ENCODE results near the gene LIN54. TPM values are rescaled to one million over a fixed set of nuclear protein-coding genes. Genes with fewer than 3 reads are reported as not detected.

LIN54 gene
- total and polyA plus RNA-seq, 2 of the 4 experiments (the other 2 are of a cell fraction): 5.3 to 26.9 TPM

DNA sequence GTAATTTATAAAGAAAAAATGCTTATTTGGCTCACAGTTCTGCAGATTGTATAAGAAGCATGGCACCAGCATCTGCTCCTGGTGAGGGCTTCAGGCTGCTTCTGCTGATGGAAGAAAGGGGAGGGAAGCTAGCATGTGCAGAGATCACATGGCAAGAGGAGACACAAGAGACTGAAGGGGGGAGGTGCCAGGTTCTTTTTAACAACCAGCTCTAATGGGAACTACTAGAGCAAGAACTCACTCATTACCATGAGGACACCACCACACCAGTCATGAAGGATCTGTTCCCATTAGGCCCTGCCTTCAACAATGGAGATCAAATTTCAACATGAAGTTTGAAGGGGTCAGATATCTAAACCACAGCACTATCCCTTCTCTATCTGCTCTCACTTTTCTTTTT is 14.9 kb upstream of the LIN54 start:
- H3K18ac ChIP-seq (ENCODE audit: low read depth, low read length): no peak overlapping the region

More for the DNA sequence above, 14.9 kb upstream of the LIN54 start:
- H3K36me3 ChIP-seq (ENCODE audit: control insufficient read depth, insufficient read depth, low read length): no peaks in the 10 kb centered on the region
- H4K20me1 ChIP-seq (ENCODE audit: insufficient read depth, low read length): no peaks in the 10 kb centered on the region
- H3K4me1 ChIP-seq (ENCODE audit: control insufficient read depth, insufficient read depth, low read length): no peaks in the 10 kb centered on the region; the same call in 1 of the 2 replicates
- no peak overlapping the region for H3K4me3 ChIP-seq (ENCODE audit: insufficient read depth, low read depth, low read length)
- ChIA-PET CTCF (no interaction called here), POLR2A (ENCODE audit: unreplicated experiment) (no interaction called here)
- H2BK15ac ChIP-seq (ENCODE audit: low read depth, low read length): no peak overlapping the region
- TF ChIP-seq MAZ (IDR thresholded peaks at IDR 0.05; ENCODE audit: borderline replicate concordance, low read depth, low read length): no peak
- no peak for TF ChIP-seq NFE2L2 (IDR thresholded peaks at IDR 0.05; ENCODE audit: low read depth, low read length)
- no peak for TF ChIP-seq MAFK (IDR thresholded peaks at IDR 0.05; ENCODE audit: low read depth, low read length)
- no peak for TF ChIP-seq CHD1 (IDR thresholded peaks at IDR 0.05; ENCODE audit: low read depth, low read length)
- TF ChIP-seq BHLHE40 (IDR thresholded peaks at IDR 0.05; ENCODE audit: low read depth, low read length): no peak
- no peak for TF ChIP-seq CEBPB (IDR thresholded peaks at IDR 0.05; ENCODE audit: low read depth, low read length)
- no peak for TF ChIP-seq CTCF (conservative IDR thresholded peaks at IDR 0.05; ENCODE audit: low read depth, low read length)
- no peak for TF ChIP-seq FOS (IDR thresholded peaks at IDR 0.05; ENCODE audit: low read depth, low read length)
- TF ChIP-seq SMC3 (IDR thresholded peaks at IDR 0.05; ENCODE audit: low read depth, low read length): no peak
- no peak for TF ChIP-seq RFX5 (IDR thresholded peaks at IDR 0.05; ENCODE audit: low read depth, low read length)
- TF ChIP-seq, protein P1, sequence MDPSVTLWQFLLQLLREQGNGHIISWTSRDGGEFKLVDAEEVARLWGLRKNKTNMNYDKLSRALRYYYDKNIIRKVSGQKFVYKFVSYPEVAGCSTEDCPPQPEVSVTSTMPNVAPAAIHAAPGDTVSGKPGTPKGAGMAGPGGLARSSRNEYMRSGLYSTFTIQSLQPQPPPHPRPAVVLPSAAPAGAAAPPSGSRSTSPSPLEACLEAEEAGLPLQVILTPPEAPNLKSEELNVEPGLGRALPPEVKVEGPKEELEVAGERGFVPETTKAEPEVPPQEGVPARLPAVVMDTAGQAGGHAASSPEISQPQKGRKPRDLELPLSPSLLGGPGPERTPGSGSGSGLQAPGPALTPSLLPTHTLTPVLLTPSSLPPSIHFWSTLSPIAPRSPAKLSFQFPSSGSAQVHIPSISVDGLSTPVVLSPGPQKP (IDR thresholded peaks at IDR 0.05; ENCODE audit: borderline replicate concordance, low read depth, low read length): no peak
- TF ChIP-seq RCOR1 (IDR thresholded peaks at IDR 0.05; ENCODE audit: insufficient replicate concordance, low read length): no peak
- TF ChIP-seq, protein P2, sequence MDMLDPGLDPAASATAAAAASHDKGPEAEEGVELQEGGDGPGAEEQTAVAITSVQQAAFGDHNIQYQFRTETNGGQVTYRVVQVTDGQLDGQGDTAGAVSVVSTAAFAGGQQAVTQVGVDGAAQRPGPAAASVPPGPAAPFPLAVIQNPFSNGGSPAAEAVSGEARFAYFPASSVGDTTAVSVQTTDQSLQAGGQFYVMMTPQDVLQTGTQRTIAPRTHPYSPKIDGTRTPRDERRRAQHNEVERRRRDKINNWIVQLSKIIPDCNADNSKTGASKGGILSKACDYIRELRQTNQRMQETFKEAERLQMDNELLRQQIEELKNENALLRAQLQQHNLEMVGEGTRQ (IDR thresholded peaks at IDR 0.05; ENCODE audit: low read depth, low read length): no peak
- TF ChIP-seq POLR2A (IDR thresholded peaks at IDR 0.05; ENCODE audit: low read depth, low read length): no peak
- no peak for TF ChIP-seq RAD21 (IDR thresholded peaks at IDR 0.05; ENCODE audit: low read length)
- TF ChIP-seq MXI1 (IDR thresholded peaks at IDR 0.05; ENCODE audit: borderline replicate concordance, low read depth, low read length): no peak
- no peak overlapping the region for H4K8ac ChIP-seq (ENCODE audit: low read depth in 2 of 2, low read length in 2 of 2)
- DNase-seq (no peak), ATAC-seq (ENCODE audit: low read depth) (no peak)
- no peak overlapping the region for H2BK120ac ChIP-seq (ENCODE audit: low read depth, low read length)
- no peak overlapping the region for H3K23ac ChIP-seq (ENCODE audit: low read depth, low read length)
- dilution Hi-C loops (cut with HindIII; ENCODE audit: low sequenced_read_pairs, unreplicated experiment): no loop called here
- H2AFZ ChIP-seq (replicated peaks; ENCODE audit: low read length, poor library complexity): no peak overlapping the region
- in situ Hi-C loops (cut with MboI; ENCODE audit: low sequenced_read_pairs): loop anchor here (25.0 kb wide), 1 partner anchor 588 kb away; the partner anchor contains the start of genes ENOPH1 and HNRNPDL
- H4K5ac ChIP-seq (ENCODE audit: low read depth, low read length): no peak overlapping the region
- H3K9me1 ChIP-seq (ENCODE audit: insufficient read depth, low read length): no peaks in the 10 kb centered on the region
- peaks cover 6% of the 10 kb centered on the region; the same call in 1 of the 2 replicates for H3K27me3 ChIP-seq (ENCODE audit: control insufficient read depth, insufficient read depth, low read length)
- BruUV-seq (replicated peaks): no TSS peak
- H4K91ac ChIP-seq (ENCODE audit: insufficient read depth, low read depth, low read length): no peak overlapping the region
- no peak overlapping the region for H2AK5ac ChIP-seq (ENCODE audit: low read depth, low read length)
- no peak overlapping the region for H3K9ac ChIP-seq (ENCODE audit: low read depth, low read length)
- H3K56ac ChIP-seq (ENCODE audit: extremely low read depth, insufficient read depth, low read length): no peak overlapping the region
- no peak overlapping the region for H2BK20ac ChIP-seq (ENCODE audit: low read depth, low read length)
- no peak overlapping the region for H3K4ac ChIP-seq (ENCODE audit: low read depth, low read length)
- H3K9me3 ChIP-seq (ENCODE audit: control insufficient read depth, insufficient read depth, low read length): peaks cover 14% of the 10 kb centered on the region
- H2BK5ac ChIP-seq (ENCODE audit: low read depth, low read length, poor library complexity, severe bottlenecking): no peak overlapping the region
- H3K4me2 ChIP-seq (ENCODE audit: low read depth, low read length): no peak overlapping the region
- intact Hi-C loops (cut with micrococcal nuclease): no loop called here
- no peak overlapping the region for H2AK9ac ChIP-seq (replicated peaks; ENCODE audit: low read depth, low read length, poor library complexity)
- H3K79me1 ChIP-seq (ENCODE audit: low read depth in 1 of 2, low read length in 2 of 2): no peaks in the 10 kb centered on the region
- H3K14ac ChIP-seq (replicated peaks; ENCODE audit: low read depth, low read length): no peak overlapping the region
- no peak overlapping the region for H3K27ac ChIP-seq (ENCODE audit: insufficient read depth, low read length)

Data from IMR-90 (cell line).